Measurements from ENCODE around the gene CHRDL1.

Gene CHRDL1

GRCh38 chrX:110758781-110759422 lies 36.7 kb downstream of the CHRDL1 start:
- H3K9me3 Mint-ChIP-seq, result no peaks in the 10 kb centered on the region
- H3K36me3 Mint-ChIP-seq, result no peaks in the 10 kb centered on the region
- no peak overlapping the region for H3K27ac Mint-ChIP-seq
- CTCF ChIA-PET, result no interaction called here
- H3K4me1 Mint-ChIP-seq, result no peaks in the 10 kb centered on the region
- H3K4me3 Mint-ChIP-seq, result no peak overlapping the region
- DNase-seq, result no peak
- no peaks in the 10 kb centered on the region for H3K27me3 Mint-ChIP-seq

- no peak overlapping the region for H3K27ac Mint-ChIP-seq
- H3K4me1 Mint-ChIP-seq, result no peaks in the 10 kb centered on the region
- DNase-seq, result no peak
- H3K9me3 Mint-ChIP-seq, result no peaks in the 10 kb centered on the region
- H3K36me3 Mint-ChIP-seq, result no peaks in the 10 kb centered on the region
- CTCF ChIA-PET, result no interaction called here
- H3K4me3 Mint-ChIP-seq, result no peak overlapping the region
- H3K27me3 Mint-ChIP-seq, result no peaks in the 10 kb centered on the region
These were observed 40.0 kb downstream of the CHRDL1 start for GRCh38 chrX:110755611-110756010.

DNA sequence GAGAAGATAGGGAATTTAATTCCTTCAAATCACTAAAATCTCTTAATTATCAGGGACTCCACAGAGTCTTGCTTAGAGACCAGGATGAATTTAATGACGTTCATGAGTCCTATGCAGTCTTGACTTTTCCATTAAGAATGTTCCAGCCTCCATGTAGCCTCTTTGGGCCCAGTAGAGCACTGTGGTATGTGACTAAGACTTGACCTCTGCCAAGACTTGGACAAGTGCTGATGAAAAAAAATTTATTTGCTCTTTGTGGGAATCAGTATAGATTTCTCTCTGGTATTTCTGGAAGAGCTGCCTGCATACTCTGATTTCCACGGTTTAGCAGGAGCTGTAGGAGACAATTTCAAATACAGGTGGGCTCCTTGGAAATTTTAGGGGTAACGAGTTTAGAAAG lies 40.6 kb downstream of the CHRDL1 start:
- Mint-ChIP-seq H3K9me3 (no peaks in the 10 kb centered on the region), H3K4me1 (no peaks in the 10 kb centered on the region), H3K27ac (no peak overlapping the region)

GRCh38 chrX:110750526-110751189 lies 45.0 kb downstream of the CHRDL1 start:
- Mint-ChIP-seq H3K27me3 (no peaks in the 10 kb centered on the region), H3K4me1 (no peaks in the 10 kb centered on the region), H3K4me3 (no peak overlapping the region), H3K27ac (no peak overlapping the region), H3K36me3 (no peaks in the 10 kb centered on the region), H3K9me3 (no peaks in the 10 kb centered on the region)
- CTCF ChIA-PET, result no interaction called here
- DNase-seq, result no peak

More for the DNA sequence above, 40.6 kb downstream of the CHRDL1 start:
- CTCF ChIA-PET, result no interaction called here
- Mint-ChIP-seq H3K4me3 (no peak overlapping the region), H3K36me3 (no peaks in the 10 kb centered on the region), H3K27me3 (no peaks in the 10 kb centered on the region)
- DNase-seq, result no peak

DNA sequence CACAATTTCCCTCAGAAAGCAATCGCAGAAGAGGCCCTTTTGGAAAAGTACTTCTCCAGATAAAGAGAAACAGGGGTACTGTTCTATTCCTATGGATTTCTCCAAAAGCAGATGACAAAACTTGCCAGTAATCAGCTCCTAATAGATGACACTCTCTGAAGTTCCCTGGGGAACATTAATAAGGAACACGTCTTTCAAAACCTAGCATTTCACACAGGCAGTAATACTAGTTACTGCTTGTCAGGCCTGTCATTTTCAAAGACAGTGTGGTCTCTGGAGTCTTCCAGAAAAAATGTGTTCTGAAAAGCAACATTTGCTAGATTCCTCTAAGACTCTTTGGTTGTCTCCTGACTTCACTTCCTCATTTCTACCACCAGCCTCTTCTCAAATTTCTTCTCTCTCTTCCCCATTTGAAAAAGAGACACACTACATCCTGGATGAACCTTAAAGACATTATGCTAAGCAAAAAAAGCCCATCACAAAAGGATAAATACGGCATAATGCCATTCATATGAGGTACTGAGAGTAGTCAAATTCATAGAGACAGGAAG lies 47.3 kb downstream of the CHRDL1 start:
- no peak for DNase-seq
- no peaks in the 10 kb centered on the region for H3K27me3 Mint-ChIP-seq
- H3K36me3 Mint-ChIP-seq, result no peaks in the 10 kb centered on the region
- no peaks in the 10 kb centered on the region for H3K9me3 Mint-ChIP-seq
- CTCF ChIA-PET, result no interaction called here
- no peaks in the 10 kb centered on the region for H3K4me1 Mint-ChIP-seq
- no peak overlapping the region for H3K4me3 Mint-ChIP-seq
- no peak overlapping the region for H3K27ac Mint-ChIP-seq

DNA sequence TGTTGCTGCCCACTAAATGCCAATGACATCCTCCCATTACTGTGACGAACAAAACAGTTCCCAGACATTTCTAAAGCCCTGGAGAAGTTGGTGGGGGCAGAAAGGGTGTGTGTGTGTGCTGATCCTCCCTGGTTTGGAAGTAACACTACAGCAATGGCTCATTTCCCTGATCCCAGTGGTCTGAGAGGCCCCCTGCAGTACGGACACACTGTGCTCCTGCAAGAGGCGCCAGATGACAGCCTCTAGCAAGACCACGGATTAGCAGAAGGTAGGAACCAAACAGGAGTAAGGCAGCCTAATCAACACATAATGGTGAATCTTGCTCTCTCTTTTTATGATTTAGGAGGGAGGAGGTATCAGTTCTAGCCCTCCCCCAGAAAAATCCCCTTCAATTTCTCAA lies 49.6 kb downstream of the CHRDL1 start:
- H3K27ac Mint-ChIP-seq, result no peak overlapping the region
- H3K4me1 Mint-ChIP-seq, result no peaks in the 10 kb centered on the region
- H3K27me3 Mint-ChIP-seq, result no peaks in the 10 kb centered on the region
- DNase-seq, result no peak
- CTCF ChIA-PET, result no interaction called here
- no peak overlapping the region for H3K4me3 Mint-ChIP-seq
- no peaks in the 10 kb centered on the region for H3K9me3 Mint-ChIP-seq
- no peaks in the 10 kb centered on the region for H3K36me3 Mint-ChIP-seq

GRCh38 chrX:110745288-110745687 lies 50.3 kb downstream of the CHRDL1 start:
- Mint-ChIP-seq H3K9me3 (no peaks in the 10 kb centered on the region), H3K27me3 (no peaks in the 10 kb centered on the region), H3K27ac (no peak overlapping the region), H3K4me3 (no peak overlapping the region), H3K36me3 (no peaks in the 10 kb centered on the region), H3K4me1 (no peaks in the 10 kb centered on the region)
- CTCF ChIA-PET, result no interaction called here
- DNase-seq, result no peak

DNA sequence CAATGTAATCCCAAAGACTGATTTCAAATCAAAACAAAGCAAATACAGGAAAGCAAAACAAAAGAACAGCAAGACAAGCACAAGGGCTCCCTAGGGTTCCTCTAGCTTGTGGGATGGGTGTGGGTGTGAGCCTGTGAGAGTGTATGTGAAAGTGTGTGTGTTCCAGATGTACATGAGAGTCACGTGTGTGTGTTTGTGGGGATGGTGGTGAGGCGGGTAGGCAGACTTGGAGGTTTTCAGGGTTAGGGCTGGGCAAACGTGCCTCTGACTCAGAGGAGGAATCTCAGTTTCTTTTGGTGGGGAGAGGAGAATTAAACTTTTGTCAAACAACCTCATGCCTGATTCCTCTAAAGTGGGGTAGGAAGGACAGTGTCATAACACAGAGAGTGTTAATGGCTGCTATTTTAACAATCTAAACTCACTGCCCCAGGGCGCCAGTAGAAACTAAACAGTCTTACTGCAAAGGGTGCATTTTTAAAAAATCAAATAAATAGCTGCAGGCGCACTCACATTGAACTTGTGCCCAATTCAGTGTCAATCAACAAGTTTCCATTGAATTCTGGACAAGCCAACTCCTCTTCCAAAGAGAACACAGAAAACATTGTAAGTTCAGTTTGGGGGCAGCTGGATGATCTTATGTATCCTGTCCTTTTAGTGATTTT lies 51.8 kb downstream of the CHRDL1 start:
- no peak overlapping the region for H3K27ac Mint-ChIP-seq
- H3K9me3 Mint-ChIP-seq, result no peaks in the 10 kb centered on the region
- no peaks in the 10 kb centered on the region for H3K27me3 Mint-ChIP-seq
- H3K4me3 Mint-ChIP-seq, result no peak overlapping the region
- H3K36me3 Mint-ChIP-seq, result no peaks in the 10 kb centered on the region
- CTCF ChIA-PET, result no interaction called here
- no peaks in the 10 kb centered on the region for H3K4me1 Mint-ChIP-seq
- DNase-seq, result no peak

GRCh38 chrX:110741213-110741796 lies 54.3 kb downstream of the CHRDL1 start:
- no peaks in the 10 kb centered on the region for H3K27me3 Mint-ChIP-seq
- no peaks in the 10 kb centered on the region for H3K9me3 Mint-ChIP-seq
- no peaks in the 10 kb centered on the region for H3K4me1 Mint-ChIP-seq
- H3K27ac Mint-ChIP-seq, result no peak overlapping the region
- no peak overlapping the region for H3K4me3 Mint-ChIP-seq
- CTCF ChIA-PET, result no interaction called here
- no peaks in the 10 kb centered on the region for H3K36me3 Mint-ChIP-seq
- DNase-seq, result no peak

DNA sequence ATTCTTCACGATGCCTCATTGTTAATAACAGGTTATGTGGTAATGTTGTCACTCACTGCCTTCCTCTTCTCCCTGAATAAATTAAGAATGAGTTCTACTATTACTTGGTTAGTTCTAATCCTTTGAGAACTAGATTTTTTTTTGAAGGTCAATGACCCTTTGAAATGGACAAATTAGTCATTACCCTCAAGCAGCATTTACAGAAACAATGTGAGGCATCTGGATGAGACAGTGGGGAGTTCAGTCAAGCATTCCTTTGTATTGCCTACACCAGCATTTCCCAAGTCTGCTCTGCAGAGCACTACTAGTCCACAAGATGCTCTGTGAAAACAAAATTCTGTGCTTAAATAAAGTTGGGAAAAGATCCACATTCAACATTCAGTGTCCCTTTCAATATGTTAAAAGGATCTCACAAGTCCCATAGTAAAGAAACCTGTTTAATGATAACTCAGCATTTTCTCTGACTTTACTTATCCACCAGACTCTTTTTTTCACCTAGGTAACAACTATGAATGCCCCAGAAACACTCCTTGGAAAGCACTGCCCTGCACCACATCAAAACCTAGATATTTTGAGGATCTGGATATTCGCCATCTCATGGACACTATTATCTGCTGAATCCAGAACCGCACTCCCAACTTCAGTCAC lies 60.6 kb downstream of the CHRDL1 start:
- no peak overlapping the region for H3K4me3 Mint-ChIP-seq
- no peaks in the 10 kb centered on the region for H3K36me3 Mint-ChIP-seq
- no peaks in the 10 kb centered on the region for H3K4me1 Mint-ChIP-seq
- H3K27me3 Mint-ChIP-seq, result no peaks in the 10 kb centered on the region
- H3K9me3 Mint-ChIP-seq, result no peaks in the 10 kb centered on the region
- H3K27ac Mint-ChIP-seq, result no peak overlapping the region
- DNase-seq, result no peak
- CTCF ChIA-PET, result no interaction called here

DNA sequence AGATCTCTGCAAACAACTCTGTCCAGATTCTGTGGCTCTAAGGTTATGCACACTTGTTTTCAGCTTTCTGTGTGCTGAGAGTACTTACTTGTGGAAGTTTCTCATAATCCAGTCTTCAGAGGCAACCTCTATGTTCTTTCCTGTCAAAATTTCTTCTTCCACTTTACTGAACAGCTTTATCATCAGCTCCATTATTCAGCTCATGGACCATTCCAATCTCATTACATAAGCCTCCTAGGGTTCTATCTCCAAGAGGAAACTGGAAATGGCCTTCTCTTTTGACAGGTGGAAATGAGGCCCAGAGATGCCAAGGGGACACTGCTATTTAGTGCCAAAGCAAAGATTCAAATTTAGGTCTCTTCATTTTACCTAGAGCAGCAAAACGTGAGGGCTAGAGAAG lies 61.3 kb downstream of the CHRDL1 start:
- no peaks in the 10 kb centered on the region for H3K36me3 Mint-ChIP-seq
- CTCF ChIA-PET, result no interaction called here

DNA sequence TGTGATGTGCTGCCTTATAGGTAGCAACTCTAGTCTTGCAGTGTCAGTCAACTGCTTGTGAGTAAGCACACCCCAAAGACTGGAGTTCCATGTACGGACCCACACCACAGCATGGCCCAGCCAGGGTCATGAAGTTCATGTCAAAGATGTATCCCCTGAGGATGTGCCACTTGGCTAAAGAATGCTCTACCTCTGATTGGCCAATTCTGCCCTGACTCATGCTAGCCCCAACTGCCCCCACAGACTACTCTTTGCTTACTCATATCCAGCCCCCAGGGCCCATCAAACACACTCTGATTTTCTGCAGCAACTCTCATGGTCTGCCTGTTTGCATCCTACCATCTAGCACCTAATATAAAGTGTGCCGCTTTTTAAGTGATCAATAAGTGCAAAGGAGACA lies 62.5 kb downstream of the CHRDL1 start:
- no peaks in the 10 kb centered on the region for H3K36me3 Mint-ChIP-seq
- no peaks in the 10 kb centered on the region for H3K4me1 Mint-ChIP-seq
- DNase-seq, result no peak
- no peak overlapping the region for H3K4me3 Mint-ChIP-seq
- CTCF ChIA-PET, result no interaction called here
- H3K27ac Mint-ChIP-seq, result no peak overlapping the region
- no peaks in the 10 kb centered on the region for H3K9me3 Mint-ChIP-seq
- H3K27me3 Mint-ChIP-seq, result no peaks in the 10 kb centered on the region

More for the DNA sequence above, 61.3 kb downstream of the CHRDL1 start:
- H3K27me3 Mint-ChIP-seq, result no peaks in the 10 kb centered on the region
- H3K9me3 Mint-ChIP-seq, result no peaks in the 10 kb centered on the region
- H3K4me3 Mint-ChIP-seq, result no peak overlapping the region
- H3K4me1 Mint-ChIP-seq, result no peaks in the 10 kb centered on the region
- no peak overlapping the region for H3K27ac Mint-ChIP-seq
- no peak for DNase-seq

DNA sequence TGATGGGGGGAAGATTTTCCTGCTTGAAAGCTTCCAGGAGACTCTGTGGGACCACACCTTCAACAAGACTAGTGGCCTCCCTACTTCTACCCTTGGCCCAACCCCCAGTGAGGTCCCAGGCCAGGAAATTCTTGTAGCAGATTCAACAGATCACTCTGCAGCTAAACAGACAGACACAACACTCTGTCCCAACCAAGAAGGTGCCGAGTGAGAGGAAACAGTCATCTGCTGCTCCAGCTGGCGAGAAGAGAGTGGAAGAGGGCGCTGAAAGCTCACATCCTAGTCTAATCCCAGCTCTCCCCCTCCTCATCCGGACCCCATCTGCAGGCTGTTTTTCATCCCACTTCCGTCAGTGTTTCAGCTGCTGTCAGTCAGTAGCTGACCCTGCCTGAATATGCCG lies 63.4 kb downstream of the CHRDL1 start:
- no peaks in the 10 kb centered on the region for H3K27me3 Mint-ChIP-seq
- no peaks in the 10 kb centered on the region for H3K9me3 Mint-ChIP-seq
- H3K36me3 Mint-ChIP-seq, result no peaks in the 10 kb centered on the region
- CTCF ChIA-PET, result no interaction called here
- DNase-seq, result no peak
- no peak overlapping the region for H3K27ac Mint-ChIP-seq
- H3K4me1 Mint-ChIP-seq, result no peaks in the 10 kb centered on the region
- no peak overlapping the region for H3K4me3 Mint-ChIP-seq

DNA sequence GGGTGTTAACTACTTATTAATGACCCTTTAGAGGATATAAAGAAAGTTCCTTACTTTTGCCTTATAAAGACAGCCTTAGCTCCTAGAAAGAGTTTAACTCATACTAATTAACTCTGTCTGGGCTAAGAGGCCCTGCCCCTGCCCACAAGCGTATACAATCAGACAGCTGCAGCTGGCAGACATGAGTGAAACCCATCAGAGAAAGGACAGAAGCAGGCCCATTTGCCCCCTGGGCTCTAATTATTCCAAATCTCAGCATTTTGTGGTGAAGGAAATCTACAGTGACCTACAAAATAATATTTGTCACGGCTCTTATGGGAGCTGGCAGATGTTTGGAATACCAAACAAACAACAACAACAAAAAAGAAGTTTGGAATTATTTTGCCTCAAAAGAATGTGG lies 71.8 kb downstream of the CHRDL1 start:
- DNase-seq, result no peak
- H3K4me1 Mint-ChIP-seq, result no peaks in the 10 kb centered on the region
- H3K36me3 Mint-ChIP-seq, result no peaks in the 10 kb centered on the region
- no peaks in the 10 kb centered on the region for H3K9me3 Mint-ChIP-seq
- CTCF ChIA-PET, result no interaction called here
- H3K4me3 Mint-ChIP-seq, result no peak overlapping the region
- no peaks in the 10 kb centered on the region for H3K27me3 Mint-ChIP-seq
- no peak overlapping the region for H3K27ac Mint-ChIP-seq

Measured in activated naive CD4-positive, alpha-beta T cell treated with anti-CD3 and anti-CD28 coated beads, Interleukin-2, amount 10 ng/mL, durations not matched to agents 7 days and 5 days (primary cell).